PFSK-1 (cell line): ENCODE measurements around the gene VSNL1.

ENCODE experiments used
- POLR2AphosphoS5 ChIP-seq: IDR thresholded peaks from 2 replicates; pipeline ENCODE4 v1.6.1; 2012; ENCODE audit warnings: low read depth, mild to moderate bottlenecking, control low read depth, low read length, moderate library complexity
- SIN3A ChIP-seq: IDR thresholded peaks from 2 replicates; pipeline ENCODE4 v1.6.1; 2012; ENCODE audit warnings: mild to moderate bottlenecking, low read length, moderate library complexity, borderline replicate concordance; ENCODE audit not compliant: insufficient read depth
- TAF1 ChIP-seq: IDR thresholded peaks from 2 replicates; pipeline ENCODE4 v1.6.1; 2012; ENCODE audit warnings: low read length, control low read depth, borderline replicate concordance; ENCODE audit not compliant: insufficient read depth

DNA sequence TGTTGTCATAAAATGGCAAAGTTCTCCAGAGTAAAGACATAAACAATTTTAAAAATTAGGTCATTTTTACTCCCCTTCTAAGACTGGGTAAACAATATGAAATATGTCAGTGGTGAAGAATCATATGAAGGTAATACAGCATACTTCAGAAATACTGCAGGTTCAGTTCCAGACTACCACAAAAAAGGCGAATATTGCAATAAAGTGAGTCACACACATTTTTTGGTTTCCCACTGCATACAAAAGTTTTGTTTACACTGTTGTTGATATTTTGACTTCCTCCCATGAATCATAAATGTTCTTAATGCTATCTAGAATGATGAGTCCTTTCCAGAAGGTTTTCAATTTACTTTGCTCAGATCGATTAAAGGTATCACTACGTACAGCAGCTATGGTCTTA, 139.6 kb downstream of the VSNL1 start:
- TF ChIP-seq TAF1 (no peak), POLR2AphosphoS5 (no peak), SIN3A (no peak)
